PC-3 (cell line): ENCODE data around the gene FAH. TPM values are rescaled to one million over a fixed set of nuclear protein-coding genes. Genes with fewer than 3 reads are reported as not detected.

Source experiments
- ATAC-seq: fragments of 200-7000 bp; cut with Tn5 transposase; 2 replicates; pipeline ENCODE4 v1.9.1; 2020; ENCODE audit warnings: mild to moderate bottlenecking, moderate library complexity
- BruUV-seq: library from RNA; stranded (reverse); fragments of 400-500 nt; replicated peaks from 2 replicates; lab custom pipeline; 2021; lab: Mats Ljungman, UMichigan
- CTCF ChIA-PET: fragments of 300-600 bp; sonication (Branson Sonifier 250); formaldehyde crosslinking; loops from one replicate; lab custom pipeline; 2022; ENCODE audit warnings: antibody characterized with exemption; lab: Charles Lee
- POLR2A ChIA-PET: fragments of 300-600 bp; sonication (Branson Sonifier 250); formaldehyde crosslinking; loops from one replicate; lab custom pipeline; 2022; ENCODE audit warnings: antibody characterized with exemption; ENCODE audit not compliant: unreplicated experiment; lab: Charles Lee
- DNase-seq: peaks from one replicate; pipeline ENCODE4 v3.0.0-alpha.2; 2015
- H2AFZ ChIP-seq: fragments of 300-600 bp; sonication (generic); 2 replicates; pipeline ENCODE4 v1.6.0; 2016; ENCODE audit warnings: antibody characterized with exemption, low read length
- H3F3A ChIP-seq: fragments of 300-600 bp; sonication (generic); one replicate; pipeline ENCODE4 v1.6.0; 2017; ENCODE audit warnings: antibody characterized with exemption, low read length, control low read depth, mild to moderate bottlenecking; ENCODE audit not compliant: unreplicated experiment
- H3K27ac ChIP-seq: fragments of 300-600 bp; sonication (generic); 2 replicates; pipeline ENCODE4 v1.5.1; 2016; ENCODE audit warnings: mild to moderate bottlenecking, low read length
- H3K27me3 ChIP-seq: fragments of 300-600 bp; sonication (generic); 2 replicates; pipeline ENCODE4 v1.6.1; 2016; ENCODE audit warnings: low read length, mixed read lengths
- H3K36me3 ChIP-seq: fragments of 300-600 bp; sonication (generic); 2 replicates; pipeline ENCODE4 v1.6.1; 2016; ENCODE audit warnings: low read depth, mixed run types, low read length, mixed read lengths
- H3K4me1 ChIP-seq: fragments of 300-600 bp; sonication (generic); 2 replicates; pipeline ENCODE4 v1.5.1; 2016; ENCODE audit warnings: low read length; ENCODE audit not compliant: insufficient read depth
- H3K4me2 ChIP-seq: fragments of 300-600 bp; sonication (generic); 2 replicates; pipeline ENCODE4 v1.6.0; 2016; ENCODE audit warnings: low read length
- H3K4me3 ChIP-seq: fragments of 300-600 bp; sonication (generic); 2 replicates; pipeline ENCODE4 v1.5.1; 2016; ENCODE audit warnings: mild to moderate bottlenecking, low read length, mixed read lengths
- H3K79me2 ChIP-seq: fragments of 300-600 bp; sonication (generic); 2 replicates; pipeline ENCODE4 v1.6.1; 2017; ENCODE audit warnings: low read length, mixed read lengths
- H3K9ac ChIP-seq: fragments of 300-600 bp; sonication (generic); 2 replicates; pipeline ENCODE4 v1.6.0; 2016; ENCODE audit warnings: mild to moderate bottlenecking, low read length
- H3K9me2 ChIP-seq: fragments of 300-600 bp; sonication (generic); replicated peaks from 2 replicates; pipeline ENCODE4 v1.6.1; 2016; ENCODE audit warnings: mixed run types, low read length, mixed read lengths
- H3K9me3 ChIP-seq: fragments of 300-600 bp; sonication (generic); 2 replicates; pipeline ENCODE4 v1.6.1; 2016; ENCODE audit warnings: low read length, mixed read lengths
- H4K20me1 ChIP-seq: fragments of 300-600 bp; sonication (generic); 2 replicates; pipeline ENCODE4 v1.6.1; 2016; ENCODE audit warnings: low read length, mixed read lengths
- EZH2 ChIP-seq: fragments of 300-600 bp; sonication (generic); IDR thresholded peaks from one replicate; pipeline ENCODE4 v1.6.1; 2017; ENCODE audit warnings: antibody characterized with exemption, mild to moderate bottlenecking, low read length; ENCODE audit not compliant: unreplicated experiment
- EZH2phosphoT487 ChIP-seq: fragments of 300-600 bp; sonication (generic); IDR thresholded peaks from 2 replicates; pipeline ENCODE4 v1.6.1; 2018; ENCODE audit warnings: mild to moderate bottlenecking, antibody characterized with exemption, low read length, borderline replicate concordance
- intact Hi-C: fragments of 100-400 bp; cut with micrococcal nuclease; formaldehyde crosslinking; loops from 2 replicates; pipeline ENCODE4 v1.9.0; 2023
- total RNA-seq: library from RNA; depleted of rRNA; stranded (reverse); fragments of >200 nt; gene quantifications from 2 replicates; pipeline ENCODE4 v1.2.3, GENCODE V29; 2014
- TF ChIP-seq, protein P1 (sequence below): fragments of 300-600 bp; sonication (generic); conservative IDR thresholded peaks from 2 replicates; pipeline ENCODE4 v1.5.1; 2017; ENCODE audit warnings: antibody characterized with exemption, low read depth, mild to moderate bottlenecking, low read length

The FAH gene
- total RNA-seq, 1 experiment from 2014 or later: 55.4 TPM

DNA sequence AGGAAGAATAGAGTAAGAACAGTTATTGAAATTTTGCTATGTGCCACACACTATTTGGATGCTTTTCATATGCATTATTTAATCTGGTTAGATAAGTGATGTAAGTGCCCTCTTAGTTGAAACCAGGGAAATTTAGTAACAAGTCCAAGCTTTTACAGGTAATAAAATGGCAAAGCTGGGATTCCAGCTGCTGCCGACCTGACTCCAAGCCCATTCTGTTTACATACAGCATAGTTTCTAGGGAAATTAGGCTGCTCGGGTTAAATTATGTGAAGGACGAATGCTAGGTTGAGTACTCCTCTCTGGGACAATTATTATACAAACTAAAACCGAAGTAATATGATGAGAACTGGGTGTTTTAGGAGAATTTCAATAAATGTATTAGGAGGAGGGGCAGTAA, 38.7 kb upstream of the FAH start:
- no TSS peak for BruUV-seq
- Histone ChIP-seq H3K4me1 (peaks cover 9% of the 10 kb centered on the region), H3K9me3 (no peaks in the 10 kb centered on the region), H3K4me2 (no peak overlapping the region), H3K36me3 (no peaks in the 10 kb centered on the region), H3K27me3 (no peaks in the 10 kb centered on the region), H3K9me2 (no peaks in the 10 kb centered on the region), H3K79me2 (peaks cover 60% of the 10 kb centered on the region), H3K27ac (no peak overlapping the region), H3K9ac (no peak overlapping the region), H2AFZ (no peak overlapping the region), H3K4me3 (no peak overlapping the region), H3F3A (no peaks in the 10 kb centered on the region), H4K20me1 (0 out of 2 replicates have a peak, but pooled peaks cover 11% of the 10 kb centered on the region)
- intact Hi-C loops: no loop called here
- DNase-seq: no peak
- ChIA-PET POLR2A (no interaction called here), CTCF (no interaction called here)
- TF ChIP-seq EZH2 (no peak), EZH2phosphoT487 (no peak)
- TF ChIP-seq, protein P1, sequence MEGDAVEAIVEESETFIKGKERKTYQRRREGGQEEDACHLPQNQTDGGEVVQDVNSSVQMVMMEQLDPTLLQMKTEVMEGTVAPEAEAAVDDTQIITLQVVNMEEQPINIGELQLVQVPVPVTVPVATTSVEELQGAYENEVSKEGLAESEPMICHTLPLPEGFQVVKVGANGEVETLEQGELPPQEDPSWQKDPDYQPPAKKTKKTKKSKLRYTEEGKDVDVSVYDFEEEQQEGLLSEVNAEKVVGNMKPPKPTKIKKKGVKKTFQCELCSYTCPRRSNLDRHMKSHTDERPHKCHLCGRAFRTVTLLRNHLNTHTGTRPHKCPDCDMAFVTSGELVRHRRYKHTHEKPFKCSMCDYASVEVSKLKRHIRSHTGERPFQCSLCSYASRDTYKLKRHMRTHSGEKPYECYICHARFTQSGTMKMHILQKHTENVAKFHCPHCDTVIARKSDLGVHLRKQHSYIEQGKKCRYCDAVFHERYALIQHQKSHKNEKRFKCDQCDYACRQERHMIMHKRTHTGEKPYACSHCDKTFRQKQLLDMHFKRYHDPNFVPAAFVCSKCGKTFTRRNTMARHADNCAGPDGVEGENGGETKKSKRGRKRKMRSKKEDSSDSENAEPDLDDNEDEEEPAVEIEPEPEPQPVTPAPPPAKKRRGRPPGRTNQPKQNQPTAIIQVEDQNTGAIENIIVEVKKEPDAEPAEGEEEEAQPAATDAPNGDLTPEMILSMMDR: no peak
- ATAC-seq: no peak

DNA sequence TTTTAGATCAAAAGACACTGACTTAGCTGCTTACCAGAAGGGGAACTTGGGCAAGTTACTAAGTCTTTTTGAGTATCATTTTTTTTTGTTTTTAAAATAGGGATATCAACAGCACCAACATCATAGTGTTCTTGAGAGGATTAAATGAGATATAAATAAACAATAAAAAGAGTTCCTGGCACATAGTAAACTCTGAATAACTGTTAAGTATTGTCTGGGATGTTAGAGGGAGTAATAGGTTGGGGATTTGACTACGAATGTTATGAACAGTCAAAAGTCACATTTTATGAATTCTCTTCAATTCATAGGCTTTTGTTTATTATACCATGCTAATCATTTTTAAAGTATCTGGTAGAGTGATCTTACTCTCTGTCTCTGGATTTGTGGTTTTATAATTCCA, 37.8 kb upstream of the FAH start:
- H3K4me2 ChIP-seq: no peak overlapping the region
- H3K27ac ChIP-seq: no peak overlapping the region
- CTCF ChIA-PET: no interaction called here
- H3K4me3 ChIP-seq: no peak overlapping the region
- no peaks in the 10 kb centered on the region for H3K36me3 ChIP-seq
- peaks cover 52% of the 10 kb centered on the region for H3K79me2 ChIP-seq
- no peak for DNase-seq
- intact Hi-C loops: no loop called here
- no peak overlapping the region for H3K9ac ChIP-seq
- no peak overlapping the region for H2AFZ ChIP-seq
- POLR2A ChIA-PET: no interaction called here
- no peaks in the 10 kb centered on the region for H3K27me3 ChIP-seq
- ATAC-seq: no peak
- peaks cover 9% of the 10 kb centered on the region for H3K4me1 ChIP-seq
- TF ChIP-seq EZH2phosphoT487: no peak
- TF ChIP-seq, protein P1: no peak
- TF ChIP-seq EZH2: no peak
- H3K9me3 ChIP-seq: no peaks in the 10 kb centered on the region
- no TSS peak for BruUV-seq
- H3K9me2 ChIP-seq: no peaks in the 10 kb centered on the region
- 0 out of 2 replicates have a peak, but pooled peaks cover 11% of the 10 kb centered on the region for H4K20me1 ChIP-seq
- no peaks in the 10 kb centered on the region for H3F3A ChIP-seq

DNA sequence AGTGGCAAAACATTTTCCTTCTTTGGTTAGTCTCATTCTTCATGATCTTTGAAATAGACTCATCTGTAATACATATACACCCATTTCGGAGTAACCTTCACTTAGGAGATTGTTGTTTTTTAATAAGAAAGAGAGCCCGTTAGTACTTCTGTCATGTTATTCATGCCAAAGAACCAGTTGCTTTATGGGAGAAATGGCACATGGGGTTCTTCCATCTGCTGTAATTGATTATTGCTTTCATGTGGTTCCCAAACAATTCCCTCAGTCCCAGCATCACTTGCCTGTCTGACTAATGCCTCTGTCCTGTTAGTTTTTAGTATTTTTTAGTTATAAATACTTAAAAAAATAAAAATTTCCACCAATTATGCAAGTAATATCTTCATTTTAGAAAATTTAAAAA, 33.8 kb upstream of the FAH start:
- DNase-seq: no peak
- no peak overlapping the region for H3K4me2 ChIP-seq
- TF ChIP-seq EZH2 (no peak), EZH2phosphoT487 (no peak)
- TF ChIP-seq, protein P1: no peak
- H3K9me2 ChIP-seq: no peaks in the 10 kb centered on the region
- H3K9me3 ChIP-seq: no peaks in the 10 kb centered on the region
- BruUV-seq: no TSS peak
- ChIA-PET POLR2A (no interaction called here), CTCF (no interaction called here)
- H3K79me2 ChIP-seq: peaks cover 27% of the 10 kb centered on the region
- no peak overlapping the region for H2AFZ ChIP-seq
- no peaks in the 10 kb centered on the region; the same call in 1 of the 2 replicates for H3K36me3 ChIP-seq
- H3K9ac ChIP-seq: no peak overlapping the region
- H4K20me1 ChIP-seq: 0 out of 2 replicates have a peak, but pooled peaks cover 6% of the 10 kb centered on the region
- H3K4me1 ChIP-seq: no peaks in the 10 kb centered on the region
- H3F3A ChIP-seq: no peaks in the 10 kb centered on the region
- H3K27me3 ChIP-seq: no peaks in the 10 kb centered on the region
- H3K4me3 ChIP-seq: no peak overlapping the region
- no peak overlapping the region for H3K27ac ChIP-seq
- ATAC-seq: no peak
- intact Hi-C loops: no loop called here
